Pancreas (tissue), 10 donors: ENCODE measurements around the gene ANKRD63. TPM values are rescaled to one million over a fixed set of nuclear protein-coding genes. Genes with fewer than 3 reads are reported as not detected.
A peak's percentile ranks its signal among the peaks of the same experiment; 100 is the strongest.

Source experiments
- ATAC-seq, 4 donors: fragments of 200-7000 bp; cut with Tn5 transposase; one replicate each; pipeline versions ENCODE4 v1.8.0 to v1.9.1; 2020; ENCODE audit warnings: mild to moderate bottlenecking in 4 of 4, moderate library complexity in 4 of 4
- DNase-seq, 6 donors: peaks; one replicate each; pipeline ENCODE4 v3.0.0-alpha.2; 2020
- FAIRE-seq: peaks from 2 replicates; lab custom pipeline; 2012; peaks lifted over from hg19 to GRCh38; lab: Jason Lieb, UNC
- H3K27ac ChIP-seq, 4 donors: fragments of 200-600 bp; sonication (generic); 1 replicate in 3 of 4; 2 replicates in 1 of 4; pipeline versions ENCODE4 v1.5.0 to v1.8.0; 2020
- H3K27me3 ChIP-seq, 4 donors: fragments of 200-600 bp; one replicate each; pipeline ENCODE4 v1.8.0; 2021
- H3K36me3 ChIP-seq, 3 donors: fragments of 200-600 bp; sonication (generic) in 1 of 3; one replicate each; pipeline versions ENCODE4 v1.5.0 to v1.8.0; 2020 to 2021
- H3K4me1 ChIP-seq, 3 donors: fragments of 200-600 bp; one replicate each; pipeline ENCODE4 v1.8.0; 2021
- H3K4me3 ChIP-seq, 4 donors: fragments of 200-600 bp; sonication (generic) in 2 of 4; one replicate each; pipeline versions ENCODE4 v1.5.0 to v1.8.0; 2020 to 2021
- H3K9me3 ChIP-seq, 4 donors: fragments of 200-600 bp; one replicate each; pipeline ENCODE4 v1.8.0; 2021
- WGBS, 2 donors: extraction: QIAGEN DNeasy Blood & Tissue Kit; methylation state at CpG; one replicate each; pipeline ENCODE4 v1.1.7; 2013; 5-methylcytosine and 5-hydroxymethylcytosine counted together
- intact Hi-C, 3 donors: fragments of 100-400 bp; cut with DNase I; formaldehyde crosslinking; loops; one replicate each; pipeline versions ENCODE4 v1.11.1 to v1.14.2; 2022
- polyA plus RNA-seq, 2 donors: library from polyadenylated mRNA; stranded (reverse); fragments of 200-250 nt; gene quantifications; one replicate each; pipeline ENCODE4 v1.2.3, GENCODE V29; 2013
- total RNA-seq, 6 donors: library from RNA; stranded (reverse); fragmentation: NEBNext Ultra II Directional in 4 of 6; extraction: Animal tissue kit (Norgen Biotek cat#: 25700) in 4 of 6; gene quantifications; one replicate each; pipeline versions ENCODE4 v1.2.1 to v1.2.4, GENCODE V29; 2021 to 2023
- TF ChIP-seq, protein P1 (sequence below), 4 donors: fragments of 200-600 bp; sonication (generic) in 3 of 4; IDR thresholded peaks; one replicate each; pipeline versions ENCODE4 v1.5.0 to v1.8.0; 2021; ENCODE audit warnings: antibody characterized with exemption in 4 of 4
- donor health status: healthy with polysubstance abuse.
- donor health status: DM: no; HTN: no; CAD: no; lungs with moderate emphysema.
- donor health status: DM: no; HTN: no; CAD: no.
- donor health status: control.
- donor health status: control.
- donor health status: Bipolar disorder and iron deficiency.
- donor health status: DM: yes; HTN: yes; CAD: no.
- donor health status: DM: no; HTN: no; CAD: no.
- donor health status: DM: no; HTN: no; CAD: no.
- donor health status: DM: yes; HTN: yes; CAD: no.

The ANKRD63 gene
- total and polyA plus RNA-seq, 8 donors = not detected

DNA sequence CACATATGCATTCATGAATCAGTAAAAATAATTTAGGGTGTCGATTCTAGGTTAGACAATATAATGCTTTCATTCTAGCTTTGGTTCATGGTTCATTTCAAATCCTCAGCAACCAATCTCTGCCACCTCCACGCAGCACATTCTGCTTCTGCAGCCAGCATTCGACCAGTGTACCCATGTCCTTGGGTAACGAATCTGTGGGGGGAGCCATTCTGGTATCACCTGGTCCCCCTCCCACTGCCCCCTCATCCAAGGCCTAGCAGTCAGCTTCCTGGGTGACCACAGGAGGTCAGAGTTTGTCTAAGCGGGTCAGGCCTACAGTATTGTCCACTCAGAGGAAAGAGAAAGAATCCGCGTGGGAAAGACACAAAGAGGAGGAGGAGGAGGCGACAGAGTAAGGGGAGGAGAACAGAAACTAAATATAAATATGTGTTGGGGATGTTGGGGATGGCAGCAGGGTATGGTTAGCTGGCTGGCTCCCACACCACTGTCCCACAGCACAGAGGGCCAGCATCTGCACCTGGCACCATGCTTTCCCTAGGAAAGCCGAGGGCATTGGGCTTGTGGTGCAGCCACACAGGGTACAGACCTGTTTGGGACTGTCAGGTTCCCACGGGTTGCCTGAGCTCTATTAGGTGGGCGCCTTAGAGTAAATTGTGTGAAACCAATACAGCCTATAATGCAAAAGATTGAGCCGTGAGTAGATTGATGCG lies 31.9 kb downstream of the ANKRD63 start:
- DNase-seq (peak in 1 of 6 donors; percentile 18), ATAC-seq (no peak), FAIRE-seq (no peak)
- WGBS, 2 donors = 83 to 89% methylated on average over 13 of the region's 13 CpGs
- Histone ChIP-seq H3K27me3 (no peaks in the 10 kb centered on the region), H3K4me3 (no peak overlapping the region), H3K36me3 (no peaks in the 10 kb centered on the region), H3K4me1 (peaks cover 0 to 10% (median 0%) of the 10 kb centered on the region in 3 donors), H3K27ac (no peak overlapping the region), H3K9me3 (no peaks in the 10 kb centered on the region)
- intact Hi-C loops = no loop called here
- TF ChIP-seq, protein P1, sequence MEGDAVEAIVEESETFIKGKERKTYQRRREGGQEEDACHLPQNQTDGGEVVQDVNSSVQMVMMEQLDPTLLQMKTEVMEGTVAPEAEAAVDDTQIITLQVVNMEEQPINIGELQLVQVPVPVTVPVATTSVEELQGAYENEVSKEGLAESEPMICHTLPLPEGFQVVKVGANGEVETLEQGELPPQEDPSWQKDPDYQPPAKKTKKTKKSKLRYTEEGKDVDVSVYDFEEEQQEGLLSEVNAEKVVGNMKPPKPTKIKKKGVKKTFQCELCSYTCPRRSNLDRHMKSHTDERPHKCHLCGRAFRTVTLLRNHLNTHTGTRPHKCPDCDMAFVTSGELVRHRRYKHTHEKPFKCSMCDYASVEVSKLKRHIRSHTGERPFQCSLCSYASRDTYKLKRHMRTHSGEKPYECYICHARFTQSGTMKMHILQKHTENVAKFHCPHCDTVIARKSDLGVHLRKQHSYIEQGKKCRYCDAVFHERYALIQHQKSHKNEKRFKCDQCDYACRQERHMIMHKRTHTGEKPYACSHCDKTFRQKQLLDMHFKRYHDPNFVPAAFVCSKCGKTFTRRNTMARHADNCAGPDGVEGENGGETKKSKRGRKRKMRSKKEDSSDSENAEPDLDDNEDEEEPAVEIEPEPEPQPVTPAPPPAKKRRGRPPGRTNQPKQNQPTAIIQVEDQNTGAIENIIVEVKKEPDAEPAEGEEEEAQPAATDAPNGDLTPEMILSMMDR (IDR thresholded peaks at IDR 0.05) = no peak

DNA sequence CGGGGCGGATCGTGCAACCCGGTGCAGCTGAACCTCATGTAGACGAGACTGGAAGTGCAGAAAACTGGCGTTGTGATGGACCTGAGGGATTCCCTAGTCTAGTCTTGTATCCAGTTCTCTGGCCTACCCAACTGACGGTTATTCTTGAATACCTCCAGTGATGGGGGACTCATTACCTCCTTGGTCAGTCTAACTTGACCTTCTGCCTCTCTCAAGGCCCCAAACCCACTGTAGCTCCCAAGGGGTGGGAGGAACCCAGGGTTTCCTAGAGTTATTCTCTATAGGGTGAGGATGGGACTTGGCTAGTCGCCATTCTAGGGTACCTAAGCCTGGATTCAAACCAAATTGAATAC lies 32.6 kb downstream of the ANKRD63 start:
- no peaks in the 10 kb centered on the region for H3K27me3 ChIP-seq
- H3K4me1 ChIP-seq = peaks cover 0 to 10% (median 0%) of the 10 kb centered on the region in 3 donors
- ATAC-seq = no peak
- no peak overlapping the region for H3K4me3 ChIP-seq
- no peak for DNase-seq
- H3K9me3 ChIP-seq = no peaks in the 10 kb centered on the region
- no peak overlapping the region for H3K27ac ChIP-seq
- intact Hi-C loops = no loop called here
- WGBS, 2 donors = 90 to 91% methylated on average over 8 of the region's 8 CpGs
- FAIRE-seq = no peak
- H3K36me3 ChIP-seq = no peaks in the 10 kb centered on the region
- TF ChIP-seq, protein P1 (IDR thresholded peaks at IDR 0.05) = no peak

DNA sequence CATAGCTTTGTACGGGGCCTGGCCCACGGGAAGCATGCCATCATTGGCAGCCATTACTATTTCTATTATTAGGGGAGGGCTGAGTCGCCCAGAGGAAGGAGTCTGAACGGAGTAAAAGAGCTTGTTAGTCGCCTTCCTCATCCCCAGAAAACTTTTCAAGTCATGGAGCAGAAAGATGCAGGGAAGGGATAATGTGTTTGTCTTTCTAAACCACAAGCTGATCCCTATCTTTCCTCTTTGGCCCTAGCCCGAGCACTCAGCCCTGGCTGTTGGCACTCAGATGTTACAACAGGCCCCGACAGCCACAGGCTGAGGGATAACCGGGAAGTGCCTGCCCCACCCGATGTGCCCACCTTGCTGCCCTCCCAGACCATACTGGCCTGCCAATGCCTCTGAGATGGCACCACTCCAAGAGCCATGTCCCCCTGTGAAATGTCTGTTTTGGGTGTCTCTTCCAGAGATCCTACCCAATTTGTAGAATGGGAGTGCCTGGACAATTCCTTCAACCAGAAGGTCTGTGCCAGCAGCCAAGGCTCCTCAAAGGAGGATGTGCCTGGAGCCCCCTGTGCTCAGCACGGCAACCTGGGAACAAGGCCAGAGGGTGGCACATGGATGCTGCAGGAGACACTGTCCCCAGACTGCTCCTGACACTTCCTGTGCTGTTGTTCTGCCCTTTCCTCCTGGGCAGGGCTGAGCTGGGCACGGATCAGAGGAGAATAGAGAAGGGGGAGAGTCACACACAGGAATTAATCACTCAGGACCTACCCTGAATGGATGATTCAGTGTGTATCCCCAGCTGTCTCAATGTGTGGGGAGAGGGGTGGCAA lies 33.2 kb downstream of the ANKRD63 start:
- FAIRE-seq (no peak), ATAC-seq (no peak), DNase-seq (peak in 1 of 6 donors; percentile 28)
- no peak overlapping the region for H3K4me3 ChIP-seq
- 74 to 77% methylated on average over 11 of the region's 11 CpGs for WGBS, 2 donors
- no peaks in the 10 kb centered on the region for H3K36me3 ChIP-seq
- H3K27me3 ChIP-seq = no peaks in the 10 kb centered on the region
- H3K9me3 ChIP-seq = no peaks in the 10 kb centered on the region
- H3K27ac ChIP-seq = no peak overlapping the region
- TF ChIP-seq, protein P1 (IDR thresholded peaks at IDR 0.05) = no peak
- peaks cover 0 to 10% (median 0%) of the 10 kb centered on the region in 3 donors for H3K4me1 ChIP-seq
- intact Hi-C loops = no loop called here

- 88 to 91% methylated on average over 17 of the region's 17 CpGs for WGBS, 2 donors
- ATAC-seq (no peak), DNase-seq (peak in 1 of 6 donors; percentile 52), FAIRE-seq (no peak)
- Histone ChIP-seq H3K4me1 (peaks cover 0 to under 1% (median 0%) of the 10 kb centered on the region in 3 donors), H3K27me3 (no peaks in the 10 kb centered on the region), H3K36me3 (no peaks in the 10 kb centered on the region), H3K27ac (no peak overlapping the region), H3K4me3 (no peak overlapping the region), H3K9me3 (no peaks in the 10 kb centered on the region)
- intact Hi-C loops = no loop called here
- TF ChIP-seq, protein P1 (IDR thresholded peaks at IDR 0.05) = no peak
Observed at GRCh38 chr15:40248006-40248783, 34.7 kb downstream of the ANKRD63 start.
